NCI-H82 treated with DMSO at 0.1 percent for 48 hours (cell line): Measurements from ENCODE around the gene EMID1.
"Not testable (repeated sequence)": the region's sequence is repeated elsewhere in the genome, so short reads cannot be mapped to it uniquely, and the experiment has no call there.

Experiments used
- DNase-seq: peaks from one replicate; lab custom pipeline; 2025; ENCODE audit not compliant: unreplicated experiment; lab: John Stamatoyannopoulos, UW

The EMID1 gene

DNA sequence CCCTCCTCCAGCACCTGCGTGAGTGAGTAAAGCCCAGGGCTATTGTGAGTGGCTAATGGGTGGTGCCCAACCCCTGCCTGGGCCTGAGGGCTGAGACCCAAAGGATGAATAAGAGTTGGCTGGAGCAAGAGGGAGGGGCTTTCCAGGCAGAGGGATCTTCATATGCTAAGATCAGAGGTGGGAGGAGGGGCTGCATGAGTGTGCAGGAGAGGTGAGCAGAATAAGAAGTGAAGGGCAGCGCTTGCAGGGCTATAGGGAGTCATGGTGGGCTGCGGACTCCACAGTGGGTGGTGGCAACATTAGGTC lies 3.9 kb downstream of the EMID1 start:
- DNase-seq = no peak

DNA sequence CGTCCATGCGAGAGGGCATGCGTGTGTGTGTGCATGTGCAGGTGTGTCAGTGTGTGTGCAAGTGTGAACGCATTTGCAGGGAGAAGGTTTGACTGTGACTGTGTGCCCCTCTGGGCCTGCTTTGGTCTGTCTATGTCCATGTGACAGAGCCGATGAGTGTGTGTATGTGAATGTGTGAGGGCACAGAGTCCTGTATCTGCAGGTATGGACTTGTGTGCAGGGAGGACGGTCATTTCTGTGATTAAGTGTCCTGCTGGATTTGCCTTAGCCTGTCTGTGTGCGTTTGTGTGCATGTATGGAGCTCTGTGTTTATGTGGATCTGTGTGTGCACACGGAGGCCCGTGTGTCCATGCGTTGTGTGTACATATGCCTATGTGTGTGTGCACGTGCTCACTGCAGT lies 5.4 kb downstream of the EMID1 start:
- DNase-seq = no peak

DNA sequence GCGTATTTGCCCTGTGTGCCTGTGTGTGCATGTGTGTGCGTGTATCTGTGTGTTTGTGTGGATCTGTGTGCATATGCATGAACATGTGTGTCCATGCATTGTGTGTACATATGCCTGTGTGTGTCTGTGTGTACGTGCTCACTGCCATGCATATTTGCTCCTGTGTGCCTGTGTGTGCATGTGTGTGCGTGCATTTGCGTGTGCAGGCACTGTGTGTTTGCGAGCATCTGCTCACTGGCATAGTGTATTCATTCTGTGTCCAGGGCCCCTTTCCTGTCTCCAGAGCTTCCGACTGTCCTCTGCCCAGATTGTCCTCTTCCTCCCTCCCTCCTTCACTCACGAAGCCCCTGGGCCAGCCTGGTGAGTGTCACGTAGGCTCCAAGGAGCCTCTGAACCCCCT lies 5.8 kb downstream of the EMID1 start:
- DNase-seq = no peak

DNA sequence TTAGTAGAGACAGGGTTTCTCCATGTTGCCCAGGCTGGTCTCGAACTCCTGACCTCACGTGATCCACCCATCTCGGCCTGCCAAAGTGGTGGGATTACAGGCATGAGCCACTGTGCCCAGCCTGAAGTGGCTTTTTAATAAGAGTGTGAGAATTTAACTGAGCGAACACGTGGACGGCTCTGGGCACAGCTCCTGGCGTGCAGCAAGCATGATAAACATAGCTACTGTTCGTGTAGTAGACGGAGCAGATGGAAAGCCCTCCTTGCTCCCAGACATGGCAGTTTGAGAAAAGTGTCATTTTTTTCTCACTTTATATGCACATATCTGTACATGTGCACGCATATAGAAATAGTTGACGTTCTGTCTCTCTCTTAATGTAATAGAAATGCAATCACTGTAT lies 7.0 kb downstream of the EMID1 start:
- DNase-seq = no peak

DNA sequence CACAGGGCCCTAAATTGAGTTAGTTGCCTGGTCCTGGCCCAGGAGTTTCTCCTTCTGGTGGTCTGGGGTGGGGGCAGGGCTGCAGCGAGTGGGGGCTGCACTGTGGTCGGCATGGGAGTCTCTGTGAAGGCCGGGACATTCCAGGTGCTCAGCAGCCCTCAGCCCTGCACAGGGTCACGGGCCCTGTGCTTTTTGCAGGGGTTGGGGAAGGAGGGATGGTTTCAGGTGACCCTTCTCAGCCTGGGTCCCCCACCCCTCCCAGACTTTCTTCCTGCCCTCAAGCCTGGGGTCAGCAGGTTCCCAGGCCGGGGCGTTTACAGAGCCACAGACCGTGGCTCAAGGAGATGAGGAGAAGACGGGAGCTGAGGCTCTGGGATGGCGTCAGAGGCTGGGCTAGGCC lies 7.8 kb downstream of the EMID1 start:
- no peak for DNase-seq

DNA sequence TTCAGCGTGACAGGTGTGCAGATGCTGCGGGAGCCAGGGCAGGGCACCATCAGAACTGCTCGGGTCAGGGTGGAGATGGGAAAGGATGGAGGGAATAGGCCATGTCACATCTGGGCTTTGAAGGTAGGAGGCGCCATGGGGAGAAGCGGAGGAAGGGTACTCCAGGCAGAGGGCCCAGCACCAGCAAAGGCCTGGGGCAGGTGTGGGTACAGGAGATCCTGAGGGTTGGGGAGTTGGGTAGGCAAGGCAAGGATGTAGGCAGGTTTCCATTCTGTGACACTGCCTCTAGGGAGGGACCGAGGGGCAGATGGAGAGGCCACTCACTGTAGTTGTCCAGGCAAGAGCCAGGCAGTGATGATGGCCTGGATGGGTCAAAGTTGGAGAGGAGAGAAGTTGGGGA lies 8.5 kb downstream of the EMID1 start:
- DNase-seq = no peak

DNA sequence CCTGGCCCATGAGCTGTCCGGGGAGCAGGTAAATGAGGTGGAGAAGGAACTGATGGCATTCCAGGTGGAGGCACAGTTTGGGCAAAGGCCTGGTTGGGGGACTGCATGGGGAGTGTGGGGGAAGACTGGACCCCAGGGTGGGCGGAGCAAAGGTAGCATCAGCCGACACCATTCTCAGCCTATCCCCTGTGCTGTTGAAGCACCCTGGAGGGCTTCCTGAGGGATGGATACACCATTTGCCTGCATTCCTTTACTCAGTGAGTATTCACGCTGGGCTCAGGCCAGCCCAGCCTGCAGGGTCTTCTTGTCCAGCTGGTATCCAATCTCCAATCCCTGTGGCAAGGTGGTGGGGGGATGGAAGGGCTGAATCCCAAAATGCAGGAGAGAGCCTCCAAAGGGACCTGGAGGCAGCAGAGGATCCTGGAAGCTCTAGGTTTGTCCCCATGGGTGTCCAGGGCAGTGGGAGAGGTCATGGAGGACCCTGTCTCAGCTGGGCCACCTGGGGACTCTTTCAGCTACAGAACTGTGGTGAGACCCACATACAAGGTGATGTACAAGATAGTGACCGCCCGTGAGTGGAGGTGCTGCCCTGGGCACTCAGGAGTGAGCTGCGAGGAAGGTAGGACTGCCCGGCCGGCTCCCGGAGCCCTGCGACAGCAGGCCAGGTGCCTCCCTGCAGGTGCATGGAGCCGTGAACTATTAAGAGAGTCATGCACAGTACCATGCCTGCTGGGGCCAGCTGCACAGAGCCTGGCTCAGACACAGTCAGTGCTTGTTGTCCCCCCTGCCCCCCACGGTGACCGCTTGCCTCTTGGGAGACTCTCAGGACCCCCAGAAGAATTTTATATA lies 9.5 kb downstream of the EMID1 start:
- DNase-seq = no peak

DNA sequence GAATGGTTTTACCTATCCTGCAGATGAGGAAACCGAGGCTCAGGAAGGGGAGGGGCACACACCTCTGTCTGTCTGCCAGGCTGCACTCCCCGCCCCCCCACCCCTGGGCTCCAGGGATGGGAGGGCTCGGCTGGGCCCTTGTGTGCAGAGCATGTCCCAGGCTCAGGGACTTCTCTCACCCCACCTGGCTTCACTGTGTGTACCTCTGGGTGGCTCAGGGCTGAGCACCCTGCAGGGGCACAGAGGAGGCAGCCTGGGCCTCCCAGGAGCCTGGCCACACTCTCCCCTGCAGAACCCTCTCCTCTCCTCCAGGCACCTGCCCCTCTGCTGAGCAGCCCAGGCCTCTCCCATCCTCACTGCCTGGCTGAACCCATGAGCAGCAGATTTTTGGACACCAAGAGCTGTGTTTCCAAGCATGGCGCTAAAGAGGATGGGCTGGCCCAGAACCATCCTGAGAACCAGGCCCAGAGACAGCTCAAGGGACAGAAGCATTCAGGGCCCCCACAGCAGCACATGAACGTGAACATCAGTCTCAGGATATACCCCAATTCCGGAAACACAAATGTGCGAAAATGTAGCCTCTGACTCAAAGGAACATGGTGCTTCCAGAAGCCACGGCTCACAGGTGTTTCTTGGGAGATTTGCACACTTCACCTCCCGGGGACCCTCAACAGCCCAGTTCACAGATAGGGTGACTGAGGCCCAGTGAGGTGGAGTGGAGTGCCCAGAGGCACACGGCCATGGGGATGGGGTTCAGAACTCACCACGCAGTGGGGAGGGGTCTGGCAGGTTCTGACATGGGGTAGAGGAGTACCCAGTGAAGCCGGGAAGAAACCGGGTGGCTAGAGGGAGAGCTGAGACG lies 10.5 kb downstream of the EMID1 start:
- DNase-seq = no peak

DNA sequence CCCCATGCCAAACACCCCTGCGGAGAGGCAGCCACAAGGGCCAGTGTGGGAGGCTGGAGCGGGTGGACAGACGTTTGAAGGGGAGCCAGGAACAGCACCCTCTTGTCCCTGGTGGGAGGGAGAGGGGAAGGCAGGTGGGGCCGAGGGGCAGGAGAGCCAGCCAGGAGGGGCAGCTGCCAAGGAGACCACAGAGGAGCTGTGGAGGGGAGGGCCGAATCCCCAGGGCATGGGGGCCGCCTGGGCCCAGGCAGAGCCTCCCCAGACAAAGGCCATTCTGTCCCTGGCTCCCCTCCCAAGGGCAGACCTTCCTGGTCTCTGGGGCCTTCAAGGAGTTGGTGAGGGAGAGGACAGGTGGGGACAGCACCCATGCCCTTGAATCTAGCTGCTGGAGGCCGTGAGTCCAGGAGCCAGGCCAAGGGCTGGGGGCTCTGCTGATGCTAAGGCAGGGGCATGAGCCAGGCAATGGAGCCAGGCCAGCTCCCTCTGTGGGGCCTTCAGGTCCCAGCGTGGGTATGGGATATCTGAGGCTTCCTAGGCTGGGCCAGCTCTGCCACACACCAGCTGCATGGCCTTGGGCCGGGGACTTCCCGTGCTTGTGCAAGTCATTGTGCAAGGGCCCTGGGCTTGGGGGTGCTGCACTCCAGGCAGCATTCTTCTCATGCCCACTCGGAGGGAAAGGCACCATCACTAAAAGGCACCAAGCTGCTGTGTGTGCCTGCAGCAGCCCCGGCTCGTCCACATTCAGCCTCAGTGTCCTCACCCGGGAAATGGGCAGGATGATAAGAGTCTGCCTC lies 11.4 kb downstream of the EMID1 start:
- no peak for DNase-seq

DNA sequence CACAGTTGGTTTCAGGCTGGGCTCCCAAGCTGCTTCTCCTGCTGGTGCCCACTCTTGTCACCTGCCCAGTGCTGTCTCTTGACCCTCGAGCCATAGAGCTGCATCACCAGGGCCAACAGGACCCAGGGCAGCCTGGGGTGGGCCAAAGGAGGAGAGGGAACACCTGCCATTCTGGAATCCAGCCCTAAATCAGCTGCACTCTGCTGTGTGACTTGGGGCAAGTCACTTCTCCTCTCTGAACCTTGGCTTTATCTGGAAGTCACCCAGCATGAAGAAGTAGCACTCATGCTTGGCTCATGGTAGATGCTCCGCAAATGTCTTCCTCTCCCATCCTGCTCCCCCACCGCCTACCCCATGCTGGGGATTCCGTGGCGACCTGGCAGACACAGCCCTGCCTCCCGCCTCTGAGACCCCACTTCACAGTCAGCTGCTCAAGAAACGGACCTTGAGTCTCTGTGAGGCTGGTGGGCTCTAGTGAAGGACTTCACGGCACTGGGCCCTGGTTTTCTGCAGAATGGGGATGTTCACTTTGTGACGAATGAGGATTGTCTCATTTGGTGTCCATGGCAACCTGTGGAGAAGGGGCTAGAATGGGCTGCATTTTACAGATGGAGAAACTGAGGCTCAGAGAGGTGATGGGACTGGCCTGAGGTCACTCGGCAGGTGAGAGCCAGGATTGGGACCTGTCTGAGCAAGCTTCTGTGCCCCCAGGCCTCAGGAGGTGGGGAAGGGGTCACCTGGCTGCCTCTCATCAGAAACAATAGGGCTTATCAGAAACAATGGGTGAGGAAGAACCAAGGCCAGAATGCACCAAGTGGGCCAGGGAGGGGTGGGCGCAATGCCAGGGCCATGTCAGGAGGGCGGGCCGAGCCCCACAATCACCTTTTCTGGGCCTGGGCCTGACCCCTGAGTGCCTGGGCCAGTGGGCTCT lies 12.4 kb downstream of the EMID1 start:
- no peak for DNase-seq

DNA sequence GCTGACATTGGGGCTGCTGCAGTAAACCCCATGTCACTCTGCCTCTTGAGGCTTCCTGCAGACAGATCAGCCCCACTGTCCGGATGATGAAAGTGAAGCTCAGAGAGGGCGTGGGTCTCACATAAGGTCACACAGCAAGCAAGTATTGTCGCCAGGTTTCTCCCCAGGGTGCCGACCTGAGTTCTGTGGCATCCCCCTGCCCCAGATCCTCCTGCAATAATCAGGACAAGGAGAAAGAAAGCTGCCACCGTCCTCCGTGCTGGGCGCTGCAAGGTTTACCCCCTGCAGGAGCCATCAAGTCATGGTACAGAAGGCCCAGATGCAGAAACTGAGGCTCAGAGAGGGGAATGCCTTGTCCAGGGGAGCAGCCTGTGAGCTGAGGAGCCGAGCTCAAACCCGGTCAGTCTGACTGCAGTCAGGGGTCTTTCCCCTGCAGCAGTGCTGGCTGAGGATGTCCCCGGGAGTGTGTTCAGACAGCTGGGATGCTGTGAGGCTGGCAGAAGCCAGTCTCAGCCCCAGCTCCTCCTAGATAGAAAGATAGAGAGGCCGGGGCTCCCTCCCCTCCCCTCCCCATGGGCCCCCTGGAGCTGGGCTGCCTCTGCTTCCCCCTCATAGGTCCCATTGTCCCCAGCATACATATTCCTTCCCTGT lies 13.2 kb downstream of the EMID1 start:
- DNase-seq = no peak

DNA sequence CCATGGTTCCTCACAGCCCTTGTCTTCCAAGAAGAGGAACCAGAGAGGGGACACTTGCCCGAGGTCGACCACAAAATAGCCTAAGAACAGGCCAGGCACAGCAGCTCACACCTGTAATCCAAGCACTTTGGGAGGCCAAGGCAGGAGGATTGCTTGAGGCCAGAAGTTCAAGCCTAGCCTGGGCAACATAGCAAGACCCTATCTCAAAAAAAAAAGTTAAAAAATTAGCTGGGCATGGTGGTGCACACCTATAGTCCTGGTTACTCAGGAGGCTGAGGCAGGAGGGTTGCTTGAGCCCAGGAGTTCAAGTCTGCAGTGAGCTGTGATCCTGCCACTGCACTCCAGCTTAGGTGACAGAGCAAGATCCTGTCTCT lies 13.7 kb downstream of the EMID1 start:
- DNase-seq = not testable (repeated sequence)

DNA sequence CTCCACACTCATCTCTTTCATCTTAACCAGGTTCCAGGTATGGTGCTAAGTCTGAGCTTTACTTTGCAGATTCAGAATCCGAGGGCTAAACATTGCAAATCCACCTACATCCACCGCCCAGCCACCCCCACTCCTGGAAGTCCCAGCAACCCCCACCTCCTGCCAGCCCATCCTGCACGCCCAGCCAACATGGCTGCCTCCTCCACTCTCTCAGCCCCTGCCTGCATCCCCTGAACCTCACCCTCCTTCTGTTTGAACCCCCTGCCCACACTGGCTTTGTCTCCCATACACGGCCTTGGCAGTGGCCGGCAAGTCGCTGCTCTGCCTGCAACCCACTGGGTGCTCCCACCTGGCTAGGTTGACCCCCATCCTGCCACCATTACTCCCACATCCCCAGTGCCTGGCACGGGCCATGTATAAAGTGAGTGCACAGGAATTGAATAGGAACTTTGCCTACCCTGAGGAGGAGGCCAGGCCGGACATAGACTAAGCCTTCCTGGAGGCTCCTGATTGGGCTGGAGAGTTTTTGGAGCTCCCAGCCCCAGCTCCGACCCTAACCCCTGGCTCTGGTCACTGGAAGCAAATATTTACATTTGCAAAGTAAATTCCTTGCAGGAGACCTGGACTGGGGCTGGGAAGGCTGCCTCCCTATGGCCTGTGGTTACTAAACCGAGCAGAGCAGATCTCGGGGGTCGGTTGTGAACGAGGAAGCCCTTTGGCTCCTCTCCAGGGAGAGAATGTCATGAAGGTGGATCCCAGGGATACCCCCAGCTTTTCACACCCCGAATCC lies 14.4 kb downstream of the EMID1 start:
- no peak for DNase-seq

DNA sequence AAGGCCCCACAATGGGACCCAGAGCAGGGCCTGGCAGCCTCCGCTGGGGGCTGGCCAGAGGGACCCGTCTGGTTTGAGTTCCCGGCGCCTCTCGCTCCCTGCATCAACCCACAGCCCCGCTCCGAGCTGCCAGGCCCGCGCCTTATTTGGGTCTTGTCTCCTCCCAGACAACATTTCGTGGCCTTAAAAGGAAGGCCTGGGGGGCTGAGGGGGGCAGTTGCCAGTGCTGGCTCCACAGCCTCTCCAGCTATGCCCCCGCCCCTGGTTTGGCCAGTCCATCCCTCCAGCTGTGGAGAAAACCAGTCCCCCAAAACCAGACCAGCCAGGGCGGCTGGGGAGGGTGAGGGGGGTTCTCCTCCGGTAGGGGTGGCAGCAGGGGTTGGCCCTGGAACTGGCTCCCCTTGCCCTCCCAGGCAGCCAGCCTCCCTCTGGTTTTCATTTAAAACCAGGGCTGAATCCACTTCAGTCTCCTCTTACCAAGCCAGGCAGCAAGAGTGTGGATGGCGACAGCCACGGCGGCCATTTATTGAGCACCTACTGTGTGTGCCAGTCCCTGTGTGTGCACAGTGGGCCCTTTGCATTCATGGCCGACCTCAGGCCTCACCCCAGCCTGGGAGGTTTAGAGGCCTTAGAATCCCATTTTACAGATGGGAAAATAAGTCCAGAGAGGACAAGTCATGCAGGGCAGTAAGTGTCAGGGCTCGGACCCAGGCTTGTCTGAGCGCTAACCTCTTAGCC lies 18.6 kb downstream of the EMID1 start:
- DNase-seq = no peak

DNA sequence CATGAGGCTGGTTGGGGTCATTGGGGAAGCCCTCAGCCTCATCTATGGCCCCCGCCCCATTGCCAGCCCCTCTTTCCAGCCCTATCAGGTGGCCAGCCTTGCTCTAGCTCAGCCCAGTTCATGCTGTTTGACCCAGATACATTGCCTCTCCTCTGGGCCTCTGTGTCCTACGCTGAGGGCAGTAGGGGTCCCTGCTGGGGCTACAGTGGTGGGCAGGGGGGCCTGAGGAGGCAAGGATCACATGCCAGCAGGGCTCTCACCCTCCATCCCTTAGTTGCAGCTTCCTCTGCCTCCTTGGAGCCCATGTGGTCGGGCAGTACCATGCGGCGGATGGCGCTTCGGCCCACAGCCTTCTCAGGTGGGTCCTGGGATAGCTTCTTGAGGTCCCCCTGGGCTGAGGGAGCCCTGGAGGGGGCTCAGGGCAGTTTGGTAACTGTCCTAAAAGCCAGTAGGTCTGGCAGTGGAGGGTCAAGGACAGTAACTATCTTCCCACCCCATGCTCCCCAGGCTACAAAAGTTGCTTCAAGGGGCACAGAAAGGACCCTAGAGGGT lies 19.2 kb downstream of the EMID1 start:
- DNase-seq = no peak

DNA sequence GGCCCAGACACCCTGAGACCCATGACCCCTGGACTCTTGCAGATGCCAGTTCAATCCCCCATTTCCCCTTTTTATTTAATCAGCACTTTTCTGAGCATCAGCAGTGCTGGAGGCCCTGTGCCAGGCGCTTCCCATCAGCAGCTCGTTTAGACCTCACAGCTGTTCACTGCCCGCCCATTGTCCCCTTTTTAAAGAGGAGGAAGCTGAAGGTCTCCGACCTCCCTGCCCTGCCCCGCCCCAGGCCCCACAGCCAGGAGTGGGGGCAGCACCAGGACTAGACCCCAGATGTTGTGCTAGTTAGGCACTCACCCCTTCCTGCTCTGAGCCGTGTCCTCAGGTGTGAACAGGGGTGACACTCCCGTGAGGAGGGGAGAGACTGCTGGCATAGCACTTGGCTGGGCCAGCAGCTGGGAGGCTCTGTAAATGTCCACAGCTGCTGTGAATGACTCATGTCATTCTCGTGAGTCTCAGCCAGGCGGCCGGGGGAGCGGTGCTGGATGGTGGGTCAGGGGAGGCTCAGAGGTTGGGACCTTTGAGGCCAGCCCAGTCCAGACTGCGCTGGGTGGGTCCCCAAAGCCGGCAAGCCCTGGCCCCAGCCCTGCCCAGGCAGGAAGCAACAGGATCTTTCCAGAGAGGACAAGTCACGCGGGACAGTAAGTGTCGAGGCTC lies 19.9 kb downstream of the EMID1 start:
- no peak for DNase-seq

DNA sequence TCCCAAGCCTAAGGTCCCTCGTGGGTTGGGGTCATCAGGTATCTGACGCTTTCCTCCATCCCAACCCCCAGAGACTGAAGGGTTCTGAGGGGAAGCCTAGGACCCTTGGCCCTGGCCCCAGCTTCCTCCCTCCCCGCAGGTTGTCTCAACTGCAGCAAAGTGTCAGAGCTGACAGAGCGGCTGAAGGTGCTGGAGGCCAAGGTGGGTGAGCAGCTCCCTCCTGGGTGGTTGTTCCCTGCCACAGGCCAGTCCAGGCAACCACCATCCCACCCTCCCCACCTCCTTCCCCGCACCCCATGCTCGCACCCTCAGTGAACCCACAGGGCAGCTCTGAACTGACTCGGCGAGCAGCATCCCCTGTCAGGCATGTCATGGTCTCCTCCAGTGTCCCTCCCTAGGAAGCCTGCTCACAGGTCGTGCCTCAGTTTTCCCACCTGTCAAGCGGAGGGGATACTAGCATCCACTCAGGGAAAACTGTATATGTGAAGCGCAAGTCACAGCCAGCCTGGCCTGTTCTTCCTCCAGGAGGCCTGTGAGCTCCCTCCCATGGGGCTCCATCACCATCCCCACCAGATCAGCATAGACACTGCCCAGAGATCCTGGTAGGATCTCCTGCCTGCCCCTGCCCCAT lies 20.8 kb downstream of the EMID1 start:
- no peak for DNase-seq
